ENCODE data around the gene SYNGR1.

Gene SYNGR1

DNA sequence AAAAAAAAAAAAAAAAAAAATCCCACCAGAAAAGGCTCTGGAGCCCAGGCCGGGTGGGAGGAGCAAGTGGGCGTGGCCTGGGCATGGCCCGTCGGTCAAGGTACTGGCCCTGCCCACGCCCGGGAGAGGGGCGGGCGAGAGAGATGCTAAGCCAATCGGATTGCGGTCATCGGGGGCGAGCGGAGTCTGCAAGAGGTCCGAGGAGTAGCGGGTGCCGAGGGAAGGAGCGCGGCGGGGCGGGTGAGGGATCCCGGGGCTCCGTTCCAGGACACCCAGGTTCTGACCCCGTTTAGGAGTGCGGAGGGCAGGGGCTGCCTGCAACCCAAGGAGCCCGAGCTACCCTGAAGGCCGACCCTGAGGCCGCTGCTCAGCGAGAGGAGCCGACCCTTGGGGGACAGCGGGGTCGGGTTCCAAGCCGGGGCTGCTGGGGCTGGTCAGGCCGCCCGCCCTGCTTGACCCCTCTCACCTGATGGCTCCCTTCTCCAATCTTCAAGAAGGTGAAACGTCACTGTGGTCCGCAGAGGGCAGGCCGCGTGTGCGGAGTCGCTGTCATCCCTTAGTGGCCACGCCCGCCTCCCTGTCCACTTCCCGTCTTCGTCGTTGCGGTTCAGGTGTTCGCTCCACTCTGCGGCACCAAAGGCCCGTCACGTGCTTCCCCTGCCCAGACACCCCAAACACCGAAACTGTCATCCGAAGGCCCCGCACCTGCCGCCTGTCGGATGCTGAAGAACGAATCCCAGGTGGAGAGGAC, 38.6 kb downstream of the SYNGR1 start:
- no peaks in the 10 kb centered on the region for H3K9me3 ChIP-seq (ENCODE audit: control insufficient read depth in 2 of 2, low read length in 2 of 2)
- peaks cover 3 to 6% of the 10 kb centered on the region in 2 donors for H3K27me3 ChIP-seq (ENCODE audit: control insufficient read depth in 1 of 2, insufficient read depth in 2 of 2, low read length in 2 of 2)
- H3K36me3 ChIP-seq (ENCODE audit: control insufficient read depth in 2 of 2, insufficient read depth in 2 of 2, low read length in 2 of 2), result no peaks in the 10 kb centered on the region
- peaks cover 7% of the 10 kb centered on the region for H3K4me1 ChIP-seq (ENCODE audit: control insufficient read depth, insufficient read depth, low read length)
- no peak overlapping the region for H3K27ac ChIP-seq (ENCODE audit: low read length)
- H3K4me3 ChIP-seq (ENCODE audit: low read length in 2 of 2), result peak overlapping the region; percentile 31 to 76
- peak overlapping the region in 1 of 2 donors; percentile 51 for H3K9ac ChIP-seq (ENCODE audit: low read length in 2 of 2)

DNA sequence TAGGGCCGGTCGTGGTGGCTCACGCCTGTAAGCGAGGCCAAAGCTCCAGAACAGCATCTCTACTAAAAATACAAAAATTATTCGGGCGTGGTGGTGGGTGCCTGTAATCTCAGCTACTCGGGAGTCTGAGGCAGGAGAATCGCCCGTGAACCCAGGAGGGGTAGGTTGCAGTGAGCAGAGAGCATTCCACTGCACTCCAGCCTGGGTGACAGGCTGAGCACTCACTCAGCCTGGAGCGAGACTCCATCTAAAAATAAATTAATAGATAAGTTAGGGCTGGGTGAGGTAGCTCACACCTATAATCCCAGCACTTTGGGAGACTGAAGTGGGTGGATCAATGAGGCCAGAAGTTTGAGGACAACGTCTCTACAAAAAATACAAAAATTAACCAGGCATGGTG, 39.6 kb downstream of the SYNGR1 start:
- no peaks in the 10 kb centered on the region for H3K36me3 ChIP-seq (ENCODE audit: control insufficient read depth in 2 of 2, insufficient read depth in 2 of 2, low read length in 2 of 2)
- H3K4me3 ChIP-seq (ENCODE audit: low read length in 2 of 2), result no peak overlapping the region
- H3K27ac ChIP-seq (ENCODE audit: low read length), result no peak overlapping the region
- peaks cover 1 to 2% of the 10 kb centered on the region in 2 donors for H3K27me3 ChIP-seq (ENCODE audit: control insufficient read depth in 1 of 2, insufficient read depth in 2 of 2, low read length in 2 of 2)
- no peaks in the 10 kb centered on the region for H3K9me3 ChIP-seq (ENCODE audit: control insufficient read depth in 2 of 2, low read length in 2 of 2)
- H3K9ac ChIP-seq (ENCODE audit: low read length in 2 of 2), result no peak overlapping the region
- peaks cover 7% of the 10 kb centered on the region for H3K4me1 ChIP-seq (ENCODE audit: control insufficient read depth, insufficient read depth, low read length)

DNA sequence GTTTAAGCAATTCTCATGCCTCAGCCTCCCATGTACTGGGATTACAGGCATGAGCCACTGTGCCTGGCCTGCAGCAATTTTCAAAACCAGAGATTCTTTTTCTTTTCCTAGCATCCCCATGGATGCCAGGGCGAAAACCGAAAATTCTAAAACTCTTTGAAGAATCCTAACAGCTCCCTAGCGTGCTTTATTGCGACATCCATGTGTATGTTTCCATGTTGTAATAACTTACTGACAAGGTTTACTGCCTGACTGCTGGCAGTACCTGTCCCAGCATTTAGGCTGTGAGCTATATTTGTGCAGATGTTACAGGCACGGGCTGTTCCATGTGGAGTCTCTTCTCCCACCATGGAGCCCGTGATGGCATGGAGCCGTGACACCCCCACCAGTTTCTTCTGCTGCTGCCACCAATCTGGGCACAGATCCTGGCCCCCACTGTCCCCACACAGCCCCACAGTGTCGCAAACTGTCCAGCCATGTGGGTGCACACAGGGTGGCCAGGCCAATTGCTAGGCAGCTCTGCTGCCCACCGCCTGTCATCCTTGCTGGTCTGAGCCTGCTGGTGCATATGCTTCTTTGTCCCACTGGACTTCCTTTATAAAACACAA, 42.7 kb downstream of the SYNGR1 start:
- Histone ChIP-seq H3K27ac (ENCODE audit: low read length) (no peak overlapping the region), H3K4me3 (ENCODE audit: low read length in 2 of 2) (no peak overlapping the region), H3K36me3 (ENCODE audit: control insufficient read depth in 2 of 2, insufficient read depth in 2 of 2, low read length in 2 of 2) (no peaks in the 10 kb centered on the region), H3K27me3 (ENCODE audit: control insufficient read depth in 1 of 2, insufficient read depth in 2 of 2, low read length in 2 of 2) (no peaks in the 10 kb centered on the region), H3K9me3 (ENCODE audit: control insufficient read depth in 2 of 2, low read length in 2 of 2) (no peaks in the 10 kb centered on the region), H3K4me1 (ENCODE audit: control insufficient read depth, insufficient read depth, low read length) (peaks cover 7% of the 10 kb centered on the region), H3K9ac (ENCODE audit: low read length in 2 of 2) (no peak overlapping the region)

DNA sequence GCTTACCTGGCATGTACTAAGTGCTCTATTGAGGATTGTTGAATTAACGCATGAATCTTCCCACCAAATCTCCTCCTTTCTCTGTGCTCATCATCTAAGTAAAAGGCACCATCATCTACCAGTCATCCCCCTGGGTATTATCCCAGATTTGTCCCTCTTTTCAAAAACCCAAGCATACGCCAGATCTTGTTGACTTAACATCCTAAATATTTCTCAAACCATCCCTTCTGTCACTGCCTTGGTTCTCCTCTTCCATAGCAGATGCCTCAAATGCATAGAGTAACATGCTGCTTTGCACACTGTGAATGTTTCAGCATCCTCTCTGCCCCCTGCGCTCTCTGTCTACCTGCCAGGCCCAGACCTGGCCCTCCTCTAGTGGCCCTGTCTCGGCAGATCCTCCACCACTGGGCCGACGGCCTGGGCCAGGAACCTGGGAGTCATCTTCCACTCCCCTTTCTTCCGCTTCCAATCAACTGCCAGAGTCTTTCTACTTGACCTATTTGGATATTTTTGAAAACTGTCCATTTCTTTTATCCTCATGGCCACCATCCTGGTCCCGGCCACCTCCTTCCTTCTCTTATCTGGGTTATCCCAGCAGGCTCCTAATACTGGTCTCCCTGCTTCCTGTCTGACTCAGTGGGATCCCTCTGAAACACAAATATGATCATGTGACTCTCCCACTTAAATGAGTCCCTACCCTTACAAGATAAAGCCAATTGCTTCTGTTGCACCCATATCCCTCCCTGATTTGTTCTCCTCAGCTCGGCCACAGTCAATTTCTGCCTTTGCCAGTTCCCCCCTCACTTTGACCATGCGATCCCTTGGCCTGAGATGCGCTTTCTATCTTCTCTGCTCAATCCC, 46.4 kb downstream of the SYNGR1 start:
- no peak overlapping the region for H3K9ac ChIP-seq (ENCODE audit: low read length in 2 of 2)
- H3K27ac ChIP-seq (ENCODE audit: low read length), result no peak overlapping the region
- H3K9me3 ChIP-seq (ENCODE audit: control insufficient read depth in 2 of 2, low read length in 2 of 2), result no peaks in the 10 kb centered on the region
- H3K36me3 ChIP-seq (ENCODE audit: control insufficient read depth in 2 of 2, insufficient read depth in 2 of 2, low read length in 2 of 2), result no peaks in the 10 kb centered on the region
- H3K4me3 ChIP-seq (ENCODE audit: low read length in 2 of 2), result no peak overlapping the region
- no peaks in the 10 kb centered on the region for H3K27me3 ChIP-seq (ENCODE audit: control insufficient read depth in 1 of 2, insufficient read depth in 2 of 2, low read length in 2 of 2)
- H3K4me1 ChIP-seq (ENCODE audit: control insufficient read depth, insufficient read depth, low read length), result peaks cover 8% of the 10 kb centered on the region

DNA sequence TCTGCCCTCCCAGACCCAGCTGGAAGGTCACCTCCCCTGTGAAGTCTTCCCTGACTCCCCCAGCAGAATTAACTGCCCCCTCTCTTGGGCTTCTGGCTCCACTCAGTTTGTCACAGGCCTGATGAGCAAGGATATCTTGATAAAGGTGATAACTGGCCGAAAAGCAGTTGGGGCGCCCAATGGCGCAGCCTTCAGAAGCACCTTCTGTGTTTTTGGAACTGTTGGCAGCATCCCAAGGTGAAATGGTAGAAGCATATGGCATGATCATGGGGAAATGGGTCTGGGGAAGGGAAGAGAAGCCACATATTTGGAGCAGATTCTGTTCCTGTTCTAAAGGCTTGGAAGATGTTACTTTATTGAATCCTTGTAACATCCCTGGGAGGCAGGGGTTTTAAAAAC, 47.0 kb downstream of the SYNGR1 start:
- no peak overlapping the region for H3K4me3 ChIP-seq (ENCODE audit: low read length in 2 of 2)
- H3K36me3 ChIP-seq (ENCODE audit: control insufficient read depth in 2 of 2, insufficient read depth in 2 of 2, low read length in 2 of 2), result no peaks in the 10 kb centered on the region
- H3K27ac ChIP-seq (ENCODE audit: low read length), result no peak overlapping the region
- no peaks in the 10 kb centered on the region for H3K27me3 ChIP-seq (ENCODE audit: control insufficient read depth in 1 of 2, insufficient read depth in 2 of 2, low read length in 2 of 2)
- H3K4me1 ChIP-seq (ENCODE audit: control insufficient read depth, insufficient read depth, low read length), result peaks cover 12% of the 10 kb centered on the region
- H3K9me3 ChIP-seq (ENCODE audit: control insufficient read depth in 2 of 2, low read length in 2 of 2), result no peaks in the 10 kb centered on the region
- no peak overlapping the region for H3K9ac ChIP-seq (ENCODE audit: low read length in 2 of 2)

DNA sequence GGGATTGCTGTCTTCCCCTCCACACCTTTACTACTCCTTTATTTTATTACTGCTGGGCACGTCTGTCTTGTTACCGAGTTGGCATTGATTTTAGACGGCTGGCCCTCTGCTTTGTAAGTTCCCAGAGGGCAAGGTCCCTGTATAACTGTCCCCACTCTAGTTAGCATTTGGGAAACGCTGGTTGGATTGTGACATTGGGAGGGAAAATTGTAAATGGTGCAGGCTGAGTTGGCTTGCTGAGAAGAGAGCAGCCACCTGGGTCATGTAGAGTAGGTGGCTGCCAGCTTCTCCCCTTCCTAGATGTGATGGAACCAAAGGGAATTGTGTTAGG, 51.5 kb downstream of the SYNGR1 start:
- Histone ChIP-seq H3K27ac (ENCODE audit: low read length) (no peak overlapping the region), H3K36me3 (ENCODE audit: control insufficient read depth in 2 of 2, insufficient read depth in 2 of 2, low read length in 2 of 2) (peaks cover 2 to 5% of the 10 kb centered on the region in 2 donors), H3K4me1 (ENCODE audit: control insufficient read depth, insufficient read depth, low read length) (peaks cover 26% of the 10 kb centered on the region), H3K4me3 (ENCODE audit: low read length in 2 of 2) (no peak overlapping the region), H3K9me3 (ENCODE audit: control insufficient read depth in 2 of 2, low read length in 2 of 2) (no peaks in the 10 kb centered on the region), H3K9ac (ENCODE audit: low read length in 2 of 2) (no peak overlapping the region), H3K27me3 (ENCODE audit: control insufficient read depth in 1 of 2, insufficient read depth in 2 of 2, low read length in 2 of 2) (no peaks in the 10 kb centered on the region)

DNA sequence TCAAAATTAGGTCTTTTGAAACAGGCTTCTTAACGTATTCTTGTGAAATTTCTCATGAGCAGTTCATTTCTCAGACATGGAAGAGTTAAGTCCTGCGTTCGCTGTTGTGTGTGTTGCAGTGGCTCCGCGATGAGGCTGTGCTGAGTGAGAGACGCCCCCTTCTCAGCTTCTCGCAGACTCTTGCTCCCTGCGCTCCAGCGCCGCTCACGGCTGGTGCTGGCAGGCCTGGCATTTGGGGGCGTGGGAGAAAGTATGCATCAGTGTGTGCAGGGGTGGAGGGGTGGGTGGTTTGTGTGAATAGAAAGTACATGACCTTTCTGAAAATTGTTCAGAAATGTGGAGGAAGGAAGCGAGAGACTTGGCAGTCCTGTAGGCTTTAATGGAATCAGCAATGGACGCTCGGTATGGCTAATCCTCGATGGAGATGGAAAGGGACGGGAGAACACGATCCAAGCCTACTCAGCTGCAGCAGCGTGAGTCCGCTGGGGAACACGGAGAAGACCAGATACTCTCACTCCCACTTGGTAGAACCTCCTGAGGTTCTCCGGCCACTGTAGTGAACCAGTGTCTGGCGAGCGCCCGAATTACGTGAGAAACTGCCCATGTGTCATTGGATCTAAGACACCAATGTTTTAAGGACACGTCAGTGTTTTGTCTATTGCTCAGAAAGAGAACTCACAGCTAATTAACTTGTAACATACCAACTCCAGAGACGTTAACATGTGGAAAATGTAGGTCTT, 55.7 kb downstream of the SYNGR1 start:
- no peaks in the 10 kb centered on the region for H3K27me3 ChIP-seq (ENCODE audit: control insufficient read depth in 1 of 2, insufficient read depth in 2 of 2, low read length in 2 of 2)
- H3K27ac ChIP-seq (ENCODE audit: low read length), result no peak overlapping the region
- peak overlapping the region in 1 of 2 donors; percentile 1 for H3K9ac ChIP-seq (ENCODE audit: low read length in 2 of 2)
- H3K4me1 ChIP-seq (ENCODE audit: control insufficient read depth, insufficient read depth, low read length), result peaks cover 22% of the 10 kb centered on the region
- H3K9me3 ChIP-seq (ENCODE audit: control insufficient read depth in 2 of 2, low read length in 2 of 2), result no peaks in the 10 kb centered on the region
- H3K36me3 ChIP-seq (ENCODE audit: control insufficient read depth in 2 of 2, insufficient read depth in 2 of 2, low read length in 2 of 2), result peaks cover 2 to 5% of the 10 kb centered on the region in 2 donors
- H3K4me3 ChIP-seq (ENCODE audit: low read length in 2 of 2), result peak overlapping the region; percentile 29 to 58

DNA sequence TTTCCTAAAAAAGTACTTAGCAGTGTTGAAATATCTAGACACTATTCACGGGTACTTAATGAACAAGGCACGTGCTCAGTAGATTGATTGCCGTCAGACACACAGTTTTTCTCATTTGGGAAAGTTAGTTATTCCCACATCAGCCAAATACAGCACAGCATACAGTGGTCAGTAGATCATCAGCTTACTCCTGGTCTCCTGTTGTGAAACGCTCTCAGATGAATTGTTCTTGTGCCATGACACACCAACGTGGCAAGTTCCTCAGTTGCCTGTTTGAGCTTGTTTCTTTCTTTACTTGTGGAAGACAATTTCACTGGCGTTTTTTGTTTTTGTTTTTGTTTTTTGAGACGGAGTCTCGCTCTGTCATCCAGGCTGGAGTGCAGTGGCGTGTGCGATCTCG, 58.4 kb downstream of the SYNGR1 start:
- Histone ChIP-seq H3K4me3 (ENCODE audit: low read length in 2 of 2) (no peak overlapping the region), H3K27ac (ENCODE audit: low read length) (no peak overlapping the region), H3K9me3 (ENCODE audit: control insufficient read depth in 2 of 2, low read length in 2 of 2) (no peaks in the 10 kb centered on the region), H3K9ac (ENCODE audit: low read length in 2 of 2) (no peak overlapping the region), H3K4me1 (ENCODE audit: control insufficient read depth, insufficient read depth, low read length) (peaks cover 12% of the 10 kb centered on the region), H3K27me3 (ENCODE audit: control insufficient read depth in 1 of 2, insufficient read depth in 2 of 2, low read length in 2 of 2) (no peaks in the 10 kb centered on the region), H3K36me3 (ENCODE audit: control insufficient read depth in 2 of 2, insufficient read depth in 2 of 2, low read length in 2 of 2) (no peaks in the 10 kb centered on the region)

DNA sequence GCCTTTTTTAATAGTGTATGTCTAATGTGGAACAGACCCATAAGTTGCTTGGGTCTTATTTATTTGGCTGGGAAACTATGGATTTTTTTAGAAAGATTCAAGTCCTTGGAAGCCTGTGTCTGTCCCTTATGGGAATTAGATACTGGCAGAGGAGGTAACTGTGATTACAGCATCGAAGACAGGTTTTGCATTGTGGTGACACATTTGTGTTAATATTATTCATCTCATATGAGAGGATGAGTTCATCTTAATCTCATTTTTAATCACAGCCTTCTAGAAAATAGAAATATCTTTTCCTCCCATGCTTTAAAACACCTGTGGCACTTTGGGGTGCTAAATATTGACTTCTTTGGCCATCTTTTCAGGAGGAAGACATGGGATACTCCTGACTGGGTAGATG, 59.0 kb downstream of the SYNGR1 start:
- peaks cover 12% of the 10 kb centered on the region for H3K4me1 ChIP-seq (ENCODE audit: control insufficient read depth, insufficient read depth, low read length)
- H3K9me3 ChIP-seq (ENCODE audit: control insufficient read depth in 2 of 2, low read length in 2 of 2), result no peaks in the 10 kb centered on the region
- H3K4me3 ChIP-seq (ENCODE audit: low read length in 2 of 2), result no peak overlapping the region
- H3K27me3 ChIP-seq (ENCODE audit: control insufficient read depth in 1 of 2, insufficient read depth in 2 of 2, low read length in 2 of 2), result no peaks in the 10 kb centered on the region
- H3K27ac ChIP-seq (ENCODE audit: low read length), result no peak overlapping the region
- no peak overlapping the region for H3K9ac ChIP-seq (ENCODE audit: low read length in 2 of 2)
- H3K36me3 ChIP-seq (ENCODE audit: control insufficient read depth in 2 of 2, insufficient read depth in 2 of 2, low read length in 2 of 2), result no peaks in the 10 kb centered on the region

DNA sequence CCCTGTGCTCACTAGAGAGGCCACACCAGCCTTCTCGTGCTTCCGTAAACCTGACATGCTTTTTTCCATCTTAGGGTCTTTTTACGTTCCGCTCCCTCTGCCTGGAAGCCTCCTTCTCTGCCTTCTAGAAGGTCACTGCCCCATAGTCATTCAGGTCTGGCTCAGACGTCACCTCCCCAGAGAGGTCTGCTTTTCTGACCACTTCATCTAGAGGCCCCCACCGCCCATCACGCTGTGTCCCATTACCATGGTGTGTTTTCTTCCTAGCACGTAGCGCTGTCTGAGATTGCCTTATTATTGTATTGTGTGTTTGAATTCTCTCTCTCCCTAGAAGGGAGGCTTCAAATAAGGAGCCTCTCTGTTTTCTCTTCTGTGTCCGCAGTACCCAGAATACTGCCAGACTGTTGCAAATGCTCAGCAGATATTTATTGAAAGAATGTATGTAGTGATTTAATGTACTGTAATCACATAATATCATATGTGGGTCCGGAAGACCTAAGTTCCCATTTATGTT, 59.8 kb downstream of the SYNGR1 start:
- no peak overlapping the region for H3K9ac ChIP-seq (ENCODE audit: low read length in 2 of 2)
- H3K9me3 ChIP-seq (ENCODE audit: control insufficient read depth in 2 of 2, low read length in 2 of 2), result no peaks in the 10 kb centered on the region
- H3K36me3 ChIP-seq (ENCODE audit: control insufficient read depth in 2 of 2, insufficient read depth in 2 of 2, low read length in 2 of 2), result no peaks in the 10 kb centered on the region
- H3K27ac ChIP-seq (ENCODE audit: low read length), result no peak overlapping the region
- H3K4me1 ChIP-seq (ENCODE audit: control insufficient read depth, insufficient read depth, low read length), result peaks cover 11% of the 10 kb centered on the region
- H3K27me3 ChIP-seq (ENCODE audit: control insufficient read depth in 1 of 2, insufficient read depth in 2 of 2, low read length in 2 of 2), result no peaks in the 10 kb centered on the region
- no peak overlapping the region for H3K4me3 ChIP-seq (ENCODE audit: low read length in 2 of 2)

Data from stomach smooth muscle (tissue), 2 donors.